Lower leg skin (tissue), 3 donors: ENCODE measurements around the gene CMYA5.

Experiments used
- POLR2A ChIP-seq, 2 donors: fragments of 450-650 bp; IDR thresholded peaks; one replicate each; pipeline ENCODE4 v1.6.1; 2016 to 2017; ENCODE audit warnings: antibody characterized with exemption in 2 of 2, mild to moderate bottlenecking in 1 of 2, moderate library complexity in 1 of 2
- TF ChIP-seq, protein P1 (sequence below), 3 donors: fragments of 450-650 bp; IDR thresholded peaks; one replicate each; pipeline ENCODE4 v1.5.1; 2016; ENCODE audit warnings: antibody characterized with exemption in 3 of 3, mild to moderate bottlenecking in 3 of 3, moderate library complexity in 2 of 3

DNA sequence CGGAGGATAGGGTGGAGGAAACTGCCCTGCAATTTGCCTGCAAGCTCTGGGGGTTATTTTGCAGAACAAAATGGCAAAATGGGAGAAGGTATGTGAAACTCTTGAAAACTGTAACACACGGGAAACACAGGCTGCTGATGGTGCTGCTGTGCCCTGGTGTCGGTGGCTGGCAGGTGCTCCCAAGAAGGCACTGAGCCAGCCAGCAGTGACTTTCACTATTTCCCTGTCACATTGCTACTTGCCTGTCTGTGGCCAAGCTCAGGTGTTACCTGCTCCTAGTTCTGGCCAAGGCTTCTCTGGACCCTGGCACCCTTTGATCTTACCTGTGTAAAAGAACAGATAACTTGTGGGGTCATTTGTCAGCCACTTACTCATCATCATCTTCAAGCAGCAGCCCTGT is 102.2 kb downstream of the CMYA5 start:
- TF ChIP-seq, protein P1, sequence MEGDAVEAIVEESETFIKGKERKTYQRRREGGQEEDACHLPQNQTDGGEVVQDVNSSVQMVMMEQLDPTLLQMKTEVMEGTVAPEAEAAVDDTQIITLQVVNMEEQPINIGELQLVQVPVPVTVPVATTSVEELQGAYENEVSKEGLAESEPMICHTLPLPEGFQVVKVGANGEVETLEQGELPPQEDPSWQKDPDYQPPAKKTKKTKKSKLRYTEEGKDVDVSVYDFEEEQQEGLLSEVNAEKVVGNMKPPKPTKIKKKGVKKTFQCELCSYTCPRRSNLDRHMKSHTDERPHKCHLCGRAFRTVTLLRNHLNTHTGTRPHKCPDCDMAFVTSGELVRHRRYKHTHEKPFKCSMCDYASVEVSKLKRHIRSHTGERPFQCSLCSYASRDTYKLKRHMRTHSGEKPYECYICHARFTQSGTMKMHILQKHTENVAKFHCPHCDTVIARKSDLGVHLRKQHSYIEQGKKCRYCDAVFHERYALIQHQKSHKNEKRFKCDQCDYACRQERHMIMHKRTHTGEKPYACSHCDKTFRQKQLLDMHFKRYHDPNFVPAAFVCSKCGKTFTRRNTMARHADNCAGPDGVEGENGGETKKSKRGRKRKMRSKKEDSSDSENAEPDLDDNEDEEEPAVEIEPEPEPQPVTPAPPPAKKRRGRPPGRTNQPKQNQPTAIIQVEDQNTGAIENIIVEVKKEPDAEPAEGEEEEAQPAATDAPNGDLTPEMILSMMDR (IDR thresholded peaks at IDR 0.05), result no peak
- no peak for TF ChIP-seq POLR2A (IDR thresholded peaks at IDR 0.05)
